Right kidney (tissue), 1 donor: ENCODE measurements around the gene IMMP2L.
"Not testable (repeated sequence)": the region's sequence is repeated elsewhere in the genome, so short reads cannot be mapped to it uniquely, and the experiment has no call there.

Experiments used
- DNase-seq: peaks from one replicate; pipeline ENCODE4 v3.0.0-alpha.2; 2016

The IMMP2L gene

DNA sequence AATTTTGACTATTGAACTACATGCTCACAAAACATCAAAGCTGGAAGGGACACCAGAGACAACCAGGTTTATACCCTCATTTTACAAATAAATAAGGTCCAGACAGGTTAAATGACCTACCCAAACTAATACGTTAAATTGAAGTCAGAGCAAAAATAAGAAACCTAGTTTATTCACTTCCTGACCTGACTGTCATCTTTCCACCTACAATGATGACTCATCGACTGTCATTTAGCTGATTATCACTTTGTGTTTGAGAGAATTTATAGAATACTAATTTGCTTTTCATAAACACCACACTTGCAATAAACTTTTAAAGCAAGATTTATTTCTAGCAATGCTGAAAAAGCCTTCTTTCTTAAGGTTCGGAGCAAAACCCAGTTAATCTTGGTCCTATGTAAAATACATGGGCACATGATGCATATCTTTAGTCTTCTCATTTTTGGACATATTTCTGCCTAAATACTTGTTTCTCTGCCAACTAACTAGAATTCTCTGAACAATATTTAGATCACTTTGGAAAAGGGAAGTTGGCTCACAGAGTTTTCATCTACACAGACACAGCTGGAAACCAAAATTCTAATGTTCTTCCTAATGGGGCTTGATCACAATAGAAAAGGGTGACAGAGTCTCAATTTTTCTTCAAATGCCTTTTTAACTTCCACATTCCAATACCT lies 488.1 kb downstream of the IMMP2L start:
- DNase-seq = no peak

DNA sequence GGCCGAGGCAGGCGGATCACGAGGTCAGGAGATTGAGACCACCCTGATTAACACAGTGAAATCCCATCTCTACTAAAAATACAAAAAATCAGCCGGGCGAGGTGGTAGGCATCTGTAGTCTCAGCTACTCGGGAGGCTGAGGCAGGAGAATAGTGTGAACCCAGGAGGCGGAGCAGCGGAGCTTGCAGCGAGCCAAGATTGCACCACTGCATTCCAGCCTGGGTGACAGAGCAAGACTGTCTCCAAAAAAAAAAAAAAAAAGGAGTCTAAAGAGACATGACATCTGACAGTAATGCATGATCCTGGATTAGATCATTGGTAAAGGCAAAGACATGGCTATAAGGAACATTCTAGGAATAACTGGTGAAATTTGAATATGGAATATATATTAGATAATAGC lies 489.6 kb downstream of the IMMP2L start:
- DNase-seq = not testable (repeated sequence)

DNA sequence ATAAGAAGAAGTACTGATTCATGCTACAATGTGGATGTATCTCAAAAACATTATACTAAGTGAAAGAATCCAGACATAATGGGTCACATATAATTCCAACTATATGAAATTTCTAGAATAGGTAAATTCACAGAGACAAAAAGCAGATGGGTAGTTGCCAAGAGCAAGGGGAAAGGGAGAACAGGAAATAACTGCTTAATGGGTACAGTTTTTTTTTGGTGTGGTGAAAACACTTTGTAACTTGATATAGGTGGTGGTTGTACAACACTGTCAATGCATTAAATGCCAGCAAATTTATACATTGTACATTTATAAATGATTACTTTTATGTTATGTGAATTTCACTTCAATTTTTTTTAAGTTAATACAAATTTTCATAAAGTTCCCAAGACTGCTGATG lies 490.7 kb downstream of the IMMP2L start:
- no peak for DNase-seq

DNA sequence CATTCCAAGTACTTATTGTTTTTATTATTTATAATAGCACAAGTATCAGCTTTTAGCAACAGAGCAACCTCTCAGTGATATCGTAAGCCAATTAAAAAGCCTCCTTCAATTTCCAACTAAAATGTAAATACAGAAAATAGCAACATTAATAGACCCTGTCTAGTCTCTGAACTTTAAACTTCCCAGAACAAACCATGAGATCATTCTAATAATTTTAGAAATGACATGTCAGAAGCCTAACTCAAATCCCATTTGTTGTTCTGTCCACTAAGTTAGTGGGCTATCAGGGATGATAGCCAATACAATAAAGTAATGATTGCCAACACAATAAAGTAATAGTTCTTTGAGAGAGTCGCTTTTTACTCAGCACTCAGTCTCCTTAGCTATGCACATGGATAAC lies 493.7 kb downstream of the IMMP2L start:
- no peak for DNase-seq

DNA sequence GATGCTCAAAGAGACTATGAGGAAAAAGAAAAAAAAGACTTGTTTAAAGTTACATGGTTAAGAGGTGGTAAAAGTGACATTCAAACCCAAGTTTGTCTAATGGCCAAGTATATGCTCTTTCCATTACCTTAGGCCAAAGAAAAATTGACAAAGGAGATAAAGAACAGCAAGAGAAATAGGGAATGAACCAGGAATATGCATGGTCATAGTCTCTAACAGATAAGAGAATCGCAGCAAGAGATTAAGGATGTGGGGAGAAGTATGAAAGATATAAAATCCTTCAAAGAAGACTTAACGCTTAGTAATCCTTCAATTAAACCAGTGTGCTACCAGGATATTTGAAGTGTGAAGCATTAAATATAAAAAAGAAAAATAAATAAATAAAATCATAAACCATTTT lies 494.6 kb downstream of the IMMP2L start:
- no peak for DNase-seq

DNA sequence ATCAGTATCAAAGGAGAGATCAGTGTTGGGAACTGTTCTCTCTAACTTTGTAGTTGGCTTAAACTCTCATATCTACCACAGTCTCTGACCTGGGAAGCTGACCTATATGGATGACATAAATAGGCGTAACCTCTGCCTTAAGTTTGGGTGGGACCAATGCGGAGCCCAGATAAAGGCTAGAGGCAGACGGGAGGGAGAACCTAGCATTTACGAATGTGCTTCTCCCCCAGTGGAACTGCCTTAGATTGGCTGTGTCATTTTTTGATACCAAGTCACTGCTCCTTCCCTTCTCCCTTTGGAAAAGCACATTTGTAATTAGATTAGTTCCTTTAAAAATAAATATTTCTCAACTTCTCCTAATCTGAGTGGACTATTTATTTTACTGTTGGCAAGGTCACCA lies 495.0 kb downstream of the IMMP2L start:
- no peak for DNase-seq

DNA sequence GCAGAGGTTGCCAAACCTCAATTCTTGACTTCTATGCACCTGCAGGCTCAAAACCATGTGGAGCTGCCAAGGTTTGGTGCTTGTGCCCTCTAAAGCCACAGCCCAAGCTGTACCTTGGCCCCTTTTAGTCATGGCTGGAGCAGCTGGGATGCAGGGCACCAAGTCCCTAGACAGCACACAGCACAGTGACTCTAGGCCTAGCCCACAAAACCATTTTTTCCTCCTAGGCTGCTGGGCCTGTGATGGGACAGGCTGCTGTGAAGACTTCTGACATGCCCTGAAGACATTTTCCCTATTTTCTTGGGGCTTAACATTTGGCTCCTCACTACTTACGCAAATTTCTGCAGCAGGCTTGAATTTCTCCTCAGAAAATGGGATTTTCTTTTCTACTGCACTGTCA lies 499.1 kb downstream of the IMMP2L start:
- DNase-seq = no peak

DNA sequence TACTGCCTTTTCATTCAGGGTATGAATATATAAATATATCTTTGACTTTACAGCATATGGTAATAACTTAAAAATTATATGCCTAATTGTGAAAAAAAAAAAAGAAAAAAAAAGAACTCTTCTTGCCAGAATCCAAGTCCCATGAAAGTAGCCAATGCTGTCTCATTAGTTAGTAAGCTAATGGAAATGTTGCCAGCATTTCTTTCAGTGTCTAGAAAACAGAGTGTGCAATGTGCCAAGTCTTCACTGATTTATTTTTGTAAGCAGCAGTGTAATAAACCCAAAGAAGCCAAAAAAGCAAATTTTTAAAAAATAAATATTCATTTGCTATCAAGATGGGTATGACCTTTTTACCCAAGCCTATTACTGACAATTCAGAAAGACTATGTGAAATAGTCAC lies 502.5 kb downstream of the IMMP2L start:
- no peak for DNase-seq

DNA sequence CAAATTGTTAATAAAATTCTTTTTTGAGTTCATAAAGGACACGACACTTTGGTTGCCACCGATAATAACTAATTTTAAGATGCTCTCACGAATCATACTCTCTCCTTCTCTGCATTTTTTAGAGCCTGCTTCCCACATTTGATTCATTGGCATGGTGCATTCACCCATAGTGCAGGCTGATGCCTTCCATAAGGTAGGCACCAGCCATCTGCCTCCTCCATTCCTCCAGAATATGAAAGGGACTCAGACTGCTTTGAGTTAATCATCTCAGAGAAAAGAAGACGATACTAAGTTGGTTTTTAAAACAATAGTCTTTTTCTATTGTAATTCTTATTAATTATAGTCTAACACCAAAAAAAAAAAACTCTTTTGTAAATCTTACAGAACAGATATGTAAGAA lies 505.2 kb downstream of the IMMP2L start:
- DNase-seq = no peak

DNA sequence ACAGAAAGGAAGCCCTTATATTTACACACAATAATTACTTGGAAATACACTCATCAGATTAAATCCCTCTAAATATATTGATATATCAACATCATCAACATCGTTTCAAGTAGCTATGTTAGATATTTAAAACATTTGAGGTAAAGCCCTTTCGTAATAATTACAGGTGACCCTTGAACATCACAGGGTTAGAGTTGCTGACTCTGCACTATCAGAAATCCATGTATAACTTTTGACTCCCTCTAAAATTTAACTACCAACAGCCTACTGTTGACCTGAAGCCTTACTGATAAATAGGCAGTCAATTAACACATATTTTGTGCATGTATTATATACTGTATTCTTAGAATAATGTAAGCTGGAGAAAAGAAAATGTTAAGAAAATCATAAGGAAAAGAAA lies 505.9 kb downstream of the IMMP2L start:
- no peak for DNase-seq

DNA sequence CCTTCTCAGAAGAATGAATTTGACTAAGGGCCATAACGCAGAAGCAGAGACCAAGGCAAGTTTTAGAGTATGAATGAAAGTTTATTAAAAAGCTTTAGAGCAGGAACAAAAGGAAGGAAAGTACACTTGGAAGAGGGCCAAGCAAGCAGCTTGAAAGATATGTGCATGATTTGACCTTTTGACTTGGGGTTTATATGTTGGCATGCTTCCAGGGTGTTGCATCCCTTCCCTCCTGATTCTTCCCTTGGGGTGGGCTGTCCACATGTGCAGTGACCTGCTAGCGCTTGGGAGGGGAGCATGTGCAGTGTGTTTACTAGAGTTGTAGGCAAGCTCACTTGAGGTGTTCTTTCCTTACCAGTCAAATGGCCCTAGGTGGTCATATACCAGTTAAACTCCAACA lies 509.3 kb downstream of the IMMP2L start:
- DNase-seq = no peak

DNA sequence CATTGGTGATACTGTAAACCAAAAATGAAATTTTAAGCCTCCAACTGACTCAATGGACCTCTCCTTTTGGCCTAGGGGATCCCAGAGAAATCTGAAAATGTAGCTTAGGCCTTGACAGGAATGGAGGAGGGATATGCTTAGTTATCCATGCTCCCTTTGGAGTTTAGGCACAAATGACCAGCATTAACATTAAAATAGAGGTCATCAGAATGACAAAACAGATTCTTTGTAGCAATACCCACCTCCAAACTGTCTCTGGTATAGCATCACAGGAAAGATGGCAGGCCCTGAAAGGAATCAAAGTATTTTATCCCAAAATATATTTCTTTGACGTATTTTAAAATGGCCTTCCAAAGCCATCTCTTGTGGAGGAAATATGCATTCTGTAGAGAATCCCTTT lies 510.5 kb downstream of the IMMP2L start:
- DNase-seq = no peak

DNA sequence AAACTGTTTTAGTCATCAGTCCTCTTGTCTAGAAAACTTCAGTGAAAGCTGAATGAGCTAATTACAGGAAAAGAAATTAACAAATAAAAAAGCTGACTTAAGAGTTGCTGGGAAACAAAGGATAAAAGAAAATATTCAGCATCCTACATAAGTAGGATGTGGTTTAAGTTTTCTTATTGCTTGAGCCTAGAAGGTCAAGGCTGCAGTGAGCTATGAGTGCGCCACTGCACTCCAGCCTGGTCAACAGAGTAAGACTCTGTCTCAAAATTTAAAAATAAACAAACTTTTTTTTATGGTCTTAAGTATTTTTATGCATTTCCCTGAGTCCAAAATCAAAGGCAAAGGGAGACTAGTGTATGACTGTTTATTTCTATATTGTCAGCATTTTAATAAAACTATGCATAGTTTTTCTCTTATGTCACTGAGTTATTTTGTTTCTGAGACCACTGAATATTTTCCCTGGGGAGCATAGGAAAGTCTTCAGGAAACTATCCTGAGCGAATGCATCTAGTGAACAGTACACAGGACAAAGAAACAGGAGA lies 511.3 kb downstream of the IMMP2L start:
- no peak for DNase-seq

DNA sequence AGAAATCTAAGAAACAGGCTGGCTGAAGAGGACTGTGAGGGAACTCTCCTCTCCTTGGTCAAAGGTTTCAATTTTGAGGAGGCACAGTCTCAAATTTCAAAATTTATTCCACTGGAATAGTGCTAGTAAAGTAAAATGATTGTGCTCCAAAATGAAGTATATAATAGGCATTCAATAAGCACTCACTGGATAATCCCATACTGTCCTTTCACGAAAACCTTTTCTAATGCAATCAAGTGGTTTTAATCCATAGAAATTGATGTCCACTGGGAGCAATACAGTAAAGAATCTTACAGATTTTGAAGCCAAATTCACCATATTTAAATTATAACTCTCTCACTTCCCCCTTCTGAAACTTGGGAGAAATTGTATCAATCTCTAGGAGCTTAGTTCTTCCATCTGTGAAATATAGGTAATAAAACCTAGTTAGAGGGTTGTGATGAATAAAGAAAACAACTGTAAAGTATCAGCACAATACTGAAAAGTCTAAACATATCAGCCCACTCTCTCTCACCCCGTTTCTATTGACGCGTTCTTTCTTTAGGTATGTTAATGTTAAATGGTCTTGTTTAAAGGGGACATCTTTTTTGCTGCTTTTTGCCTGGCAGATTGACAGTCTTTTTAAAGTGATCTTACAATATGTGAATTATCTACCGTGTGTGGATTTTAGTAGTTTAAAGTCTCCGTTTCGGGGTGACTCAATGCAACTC lies 512.2 kb downstream of the IMMP2L start:
- DNase-seq = no peak

DNA sequence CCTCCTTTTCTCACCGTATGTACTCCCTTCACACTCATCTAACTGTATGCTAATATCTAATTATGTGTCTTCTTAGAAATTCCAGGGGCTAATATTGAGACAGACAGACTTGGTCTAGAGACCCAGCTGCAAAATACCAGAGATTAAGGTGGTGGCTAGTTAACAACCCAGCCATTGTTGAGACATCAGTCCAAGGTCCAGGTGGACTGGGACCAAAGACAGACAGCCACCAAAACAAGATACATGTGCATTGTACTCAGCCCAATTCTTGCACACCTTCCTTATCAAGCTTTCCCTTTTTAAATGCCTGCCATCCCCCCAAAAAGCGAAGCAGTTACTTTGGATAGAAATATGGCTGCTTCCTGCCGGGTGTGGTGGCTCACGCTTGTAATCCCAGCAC lies 514.7 kb downstream of the IMMP2L start:
- DNase-seq = no peak

DNA sequence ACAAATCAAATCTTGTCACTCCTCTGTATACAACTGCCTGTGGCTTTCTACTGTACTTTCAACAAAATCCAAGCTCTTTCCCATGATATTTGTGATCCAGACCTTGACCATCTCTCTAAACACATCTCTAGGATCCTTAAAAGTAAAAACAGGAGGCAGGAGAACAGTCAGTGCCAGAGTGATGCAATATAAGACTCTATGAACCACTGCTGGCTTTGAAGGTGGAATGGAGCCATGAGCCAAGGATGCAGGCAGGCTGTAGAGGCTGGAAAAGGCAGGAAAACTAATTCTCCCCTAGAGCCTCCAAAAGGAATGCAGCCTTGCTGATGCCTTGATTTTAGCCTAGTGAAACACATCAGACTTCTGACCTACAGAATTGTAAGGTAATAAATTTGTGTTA lies 516.8 kb downstream of the IMMP2L start:
- no peak for DNase-seq

DNA sequence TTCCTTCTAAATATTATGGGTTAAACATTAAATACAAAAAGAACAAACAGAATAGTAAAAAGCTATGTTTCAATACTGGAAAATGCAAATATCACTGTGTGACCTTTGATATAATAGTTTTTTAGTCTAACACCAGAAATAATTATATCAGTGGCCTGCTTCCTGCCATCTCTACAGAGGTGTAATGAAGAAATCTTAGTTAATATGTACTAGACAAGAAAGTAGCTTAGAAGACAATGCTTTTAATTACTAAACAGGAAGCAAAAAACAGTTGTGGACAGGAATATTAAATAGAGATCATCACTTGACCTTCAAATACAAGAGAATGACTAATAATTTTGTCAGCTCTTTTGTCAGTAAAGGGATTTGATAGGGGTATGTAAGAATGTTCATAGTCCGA lies 518.7 kb downstream of the IMMP2L start:
- no peak for DNase-seq

DNA sequence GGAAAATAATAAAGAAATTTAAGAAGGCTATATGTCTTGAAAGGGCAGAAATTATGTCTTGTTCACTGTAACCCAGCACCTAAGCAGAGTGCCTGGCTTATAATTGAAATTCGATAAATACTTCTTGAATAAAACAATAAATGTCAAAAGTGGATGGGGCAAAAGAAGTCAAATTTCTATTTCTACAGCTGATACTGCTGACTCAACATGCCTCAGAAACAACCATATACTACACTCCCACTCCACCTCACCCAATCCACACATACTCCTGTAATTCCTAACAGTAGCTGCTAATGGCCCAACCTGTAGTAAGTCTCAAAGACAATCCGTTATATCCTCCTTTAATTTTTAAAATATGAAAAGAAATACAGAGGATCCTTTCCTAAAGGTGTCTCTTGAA lies 519.5 kb downstream of the IMMP2L start:
- no peak for DNase-seq

DNA sequence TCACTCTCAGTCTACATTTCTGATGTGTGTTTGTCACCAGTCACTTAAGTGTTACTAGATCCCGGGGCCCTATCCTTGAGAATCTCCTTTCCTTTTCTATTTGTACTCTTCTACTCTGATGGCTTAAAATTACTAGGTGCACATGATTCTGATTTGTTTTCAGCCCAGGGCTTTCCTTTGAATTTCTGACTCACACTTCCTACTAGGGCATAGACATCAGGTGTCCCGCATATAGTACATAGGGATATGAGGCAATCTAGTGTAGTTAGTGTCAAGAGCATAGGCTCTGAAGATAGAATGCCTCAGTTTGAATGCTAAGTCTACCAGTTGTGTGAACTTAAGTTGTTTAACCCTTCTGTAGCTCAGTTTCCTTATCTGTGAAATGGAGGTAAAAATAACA lies 520.7 kb downstream of the IMMP2L start:
- DNase-seq = no peak

DNA sequence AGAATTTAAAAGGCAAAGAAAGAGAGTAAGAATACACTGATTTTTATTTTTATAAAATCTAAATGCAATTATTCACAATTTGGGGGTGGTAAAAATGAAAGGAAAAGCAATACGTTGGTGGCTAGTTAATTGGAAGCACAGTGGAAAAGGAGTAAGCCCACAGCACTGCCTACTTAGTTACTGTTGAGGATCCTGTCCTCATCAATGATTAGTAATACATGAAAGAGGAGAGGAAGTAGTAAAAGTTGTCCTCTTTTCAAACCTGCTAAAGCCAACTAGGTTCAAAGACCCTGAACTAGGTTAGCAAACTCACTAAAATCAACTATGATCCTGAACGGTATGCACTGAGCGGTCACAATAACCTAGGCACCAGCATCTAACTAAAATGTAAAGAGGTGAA lies 524.1 kb downstream of the IMMP2L start:
- DNase-seq = no peak

DNA sequence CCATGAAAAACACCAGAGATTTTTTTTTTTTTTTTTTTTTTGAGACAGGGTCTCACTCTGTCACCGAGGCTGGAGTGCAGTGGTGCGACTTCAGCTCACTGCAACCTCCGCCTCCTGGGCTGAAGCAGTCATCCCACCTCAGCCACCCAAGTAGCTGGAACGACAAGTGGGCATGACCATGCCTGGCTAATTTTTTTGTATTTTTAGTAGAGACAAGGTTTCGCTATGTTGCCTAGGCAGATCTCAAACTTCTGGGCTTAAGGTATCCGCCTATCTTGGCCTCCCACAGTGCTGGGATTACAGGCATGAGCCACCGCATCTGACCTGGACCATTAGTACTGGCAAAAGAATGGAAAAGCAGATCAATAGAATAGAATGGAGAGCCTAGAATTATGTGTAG lies 530.4 kb downstream of the IMMP2L start:
- no peak for DNase-seq

DNA sequence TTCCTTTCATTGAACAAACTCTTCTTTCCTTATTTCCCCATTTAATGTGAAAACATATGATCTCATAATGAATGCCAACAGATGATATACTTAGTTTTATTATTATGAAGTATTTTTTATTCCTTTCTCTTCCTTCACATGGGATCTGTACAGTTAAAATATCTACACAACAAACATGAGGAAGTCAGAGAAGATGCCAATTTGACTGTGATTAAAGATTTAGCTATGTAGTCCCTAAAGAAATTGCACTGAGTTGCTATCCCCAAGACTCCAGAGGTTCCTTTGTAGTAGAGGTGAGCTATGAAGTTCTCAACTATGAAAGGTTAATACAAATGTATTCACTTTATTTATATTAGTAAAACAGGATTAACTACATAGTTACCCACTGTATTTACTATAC lies 532.0 kb downstream of the IMMP2L start:
- no peak for DNase-seq

DNA sequence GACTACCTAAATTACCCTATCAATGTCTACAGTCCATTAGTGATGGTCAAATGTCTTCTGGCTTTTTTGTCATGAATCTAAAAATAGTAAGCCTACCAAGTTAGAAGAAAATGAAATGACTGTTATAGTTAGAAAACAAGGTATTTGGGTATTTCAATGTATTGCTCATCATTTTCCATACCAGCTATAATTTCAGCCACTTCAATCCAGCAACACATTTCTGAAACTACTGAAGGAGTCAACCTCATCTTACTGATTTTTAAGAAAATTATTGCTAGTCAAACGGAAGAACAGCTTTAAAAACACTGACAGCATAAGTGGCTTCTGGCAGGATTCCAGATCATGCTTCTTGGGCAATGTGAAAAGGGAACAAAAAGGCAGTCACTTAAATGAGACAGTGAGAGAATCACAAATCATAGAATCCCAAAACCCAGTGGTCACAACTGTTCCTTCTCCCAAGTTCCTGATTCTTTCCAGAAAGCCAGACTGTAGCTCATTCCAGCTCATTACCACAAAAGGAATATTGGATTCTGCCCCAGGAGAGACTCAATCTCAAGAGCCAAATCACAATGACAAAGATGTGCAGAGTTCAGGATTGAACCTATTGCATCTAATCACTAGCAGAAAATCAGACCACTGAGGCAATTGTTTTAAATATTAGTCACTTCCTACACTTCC lies 532.6 kb downstream of the IMMP2L start:
- DNase-seq = no peak

DNA sequence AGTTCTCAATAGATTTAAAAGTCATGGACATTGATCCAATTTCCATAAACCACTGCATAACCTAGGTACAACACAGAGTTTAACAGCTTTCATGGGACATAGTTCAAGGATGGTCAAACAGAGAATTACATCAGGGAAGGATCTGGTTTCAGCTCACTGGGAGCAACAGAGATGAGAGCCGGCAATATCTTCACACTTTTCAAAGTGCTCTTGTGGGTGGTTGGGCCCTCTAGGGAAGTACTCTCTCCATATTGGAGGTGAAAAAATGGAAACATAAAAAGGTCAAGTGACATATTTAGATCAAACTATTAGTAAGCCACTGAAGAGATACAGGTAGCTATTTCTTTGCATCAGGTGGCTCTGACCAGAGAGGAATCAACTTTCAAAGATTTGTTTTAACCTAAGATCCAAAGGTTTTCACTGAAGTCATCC lies 533.1 kb downstream of the IMMP2L start:
- DNase-seq = no peak
